Neural crest cell (in vitro differentiated cells): ENCODE data around the gene TCF7. TPM values are rescaled to one million over a fixed set of nuclear protein-coding genes. Genes with fewer than 3 reads are reported as not detected.

Experiments
- DNase-seq: peaks from one replicate; pipeline ENCODE4 v3.0.0; 2021; ENCODE audit warnings: low read depth, mixed read lengths, low spot score
- H3K27ac Mint-ChIP-seq: one replicate; pipeline ENCODE4 v1.8.0; 2021; ENCODE audit warnings: mild to moderate bottlenecking, mixed read lengths; ENCODE audit not compliant: unreplicated experiment
- H3K27me3 Mint-ChIP-seq: 2 replicates; pipeline ENCODE4 v1.8.0; 2021; ENCODE audit warnings: low read depth, mild to moderate bottlenecking, mixed read lengths
- H3K36me3 Mint-ChIP-seq: 2 replicates; pipeline ENCODE4 v1.8.0; 2021; ENCODE audit warnings: low read depth, mild to moderate bottlenecking, mixed read lengths
- H3K4me1 Mint-ChIP-seq: 2 replicates; pipeline ENCODE4 v1.8.0; 2021; ENCODE audit warnings: mixed read lengths
- H3K4me3 Mint-ChIP-seq: one replicate; pipeline ENCODE4 v1.8.0; 2021; ENCODE audit warnings: mild to moderate bottlenecking, mixed read lengths
- H3K9me3 Mint-ChIP-seq: 2 replicates; pipeline ENCODE4 v1.8.0; 2021; ENCODE audit warnings: mixed read lengths
- CTCF ChIP-seq: fragments of 200-600 bp; sonication (generic); conservative IDR thresholded peaks from 2 replicates; pipeline ENCODE4 v1.5.0; 2021; ENCODE audit warnings: antibody characterized with exemption, mild to moderate bottlenecking
- total RNA-seq: library from RNA; stranded (reverse); gene quantifications from 2 replicates; pipeline ENCODE4 v1.2.1, GENCODE V29; 2021

The TCF7 gene
- total RNA-seq, 1 donor from 2014 or later, result 18.0 TPM

GRCh38 chr5:134091626-134092121, 22.8 kb upstream of the TCF7 start:
- Mint-ChIP-seq H3K27me3 (no peaks in the 10 kb centered on the region), H3K4me3 (no peak overlapping the region), H3K4me1 (peaks cover 4% of the 10 kb centered on the region), H3K9me3 (no peaks in the 10 kb centered on the region), H3K27ac (no peak overlapping the region), H3K36me3 (no peaks in the 10 kb centered on the region)
- DNase-seq, result no peak
- no peak for TF ChIP-seq CTCF

GRCh38 chr5:134092875-134093274, 21.6 kb upstream of the TCF7 start:
- no peaks in the 10 kb centered on the region for H3K36me3 Mint-ChIP-seq

GRCh38 chr5:134093351-134093750, 21.1 kb upstream of the TCF7 start:
- Mint-ChIP-seq H3K36me3 (no peaks in the 10 kb centered on the region), H3K27ac (no peak overlapping the region), H3K4me3 (no peak overlapping the region), H3K9me3 (no peaks in the 10 kb centered on the region), H3K4me1 (peaks cover 13% of the 10 kb centered on the region), H3K27me3 (no peaks in the 10 kb centered on the region)
- DNase-seq, result no peak
- TF ChIP-seq CTCF, result no peak

More at GRCh38 chr5:134092875-134093274, 21.6 kb upstream of the TCF7 start:
- H3K4me1 Mint-ChIP-seq, result peaks cover 13% of the 10 kb centered on the region
- H3K27me3 Mint-ChIP-seq, result no peaks in the 10 kb centered on the region
- no peak for TF ChIP-seq CTCF
- H3K9me3 Mint-ChIP-seq, result no peaks in the 10 kb centered on the region
- H3K4me3 Mint-ChIP-seq, result no peak overlapping the region
- DNase-seq, result no peak
- H3K27ac Mint-ChIP-seq, result no peak overlapping the region

- H3K9me3 Mint-ChIP-seq, result no peaks in the 10 kb centered on the region
- no peak overlapping the region for H3K27ac Mint-ChIP-seq
- H3K4me1 Mint-ChIP-seq, result peaks cover 18% of the 10 kb centered on the region
Observed at GRCh38 chr5:134095293-134095692, 19.2 kb upstream of the TCF7 start.

GRCh38 chr5:134095887-134096589, 18.4 kb upstream of the TCF7 start:
- peaks cover 3% of the 10 kb centered on the region for H3K27me3 Mint-ChIP-seq

More at GRCh38 chr5:134095293-134095692, 19.2 kb upstream of the TCF7 start:
- DNase-seq, result no peak
- TF ChIP-seq CTCF, result no peak
- peaks cover 2% of the 10 kb centered on the region for H3K27me3 Mint-ChIP-seq
- H3K4me3 Mint-ChIP-seq, result no peak overlapping the region
- H3K36me3 Mint-ChIP-seq, result no peaks in the 10 kb centered on the region

More at GRCh38 chr5:134095887-134096589, 18.4 kb upstream of the TCF7 start:
- H3K4me3 Mint-ChIP-seq, result no peak overlapping the region
- H3K27ac Mint-ChIP-seq, result no peak overlapping the region
- H3K9me3 Mint-ChIP-seq, result no peaks in the 10 kb centered on the region
- H3K36me3 Mint-ChIP-seq, result no peaks in the 10 kb centered on the region
- no peak for TF ChIP-seq CTCF
- H3K4me1 Mint-ChIP-seq, result peaks cover 18% of the 10 kb centered on the region
- no peak for DNase-seq
